LoVo (cell line): ENCODE measurements around the gene SNRK.

Source experiments
- DNase-seq: peaks from one replicate; pipeline ENCODE4 v3.0.0-alpha.2; 2016; ENCODE audit warnings: low spot score

SNRK gene

GRCh38 chr3:43309372-43310305 is 23.3 kb downstream of the SNRK start:
- no peak for DNase-seq

GRCh38 chr3:43316783-43317460 is 30.6 kb downstream of the SNRK start:
- DNase-seq, result no peak

GRCh38 chr3:43317461-43318316 is 31.3 kb downstream of the SNRK start:
- DNase-seq, result no peak

DNA sequence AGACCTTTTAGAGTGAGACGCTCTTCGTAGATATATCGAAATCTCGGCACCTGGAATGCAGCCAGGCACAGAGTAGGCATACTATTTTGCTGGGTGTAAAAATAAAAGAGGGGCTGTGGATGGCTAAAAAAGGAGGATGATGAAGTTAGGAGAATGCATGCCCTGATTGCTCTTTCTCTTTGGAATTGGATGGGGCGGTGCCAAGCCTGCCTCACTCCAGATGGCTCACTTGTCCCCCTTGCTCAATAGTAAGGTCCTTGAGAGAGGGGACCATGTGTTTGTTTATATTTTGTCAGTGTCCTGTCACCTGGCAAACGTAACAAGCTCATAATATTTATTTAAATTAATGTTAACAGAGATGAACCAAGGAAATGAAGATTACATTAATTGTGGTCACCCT is 33.0 kb downstream of the SNRK start:
- DNase-seq, result no peak

DNA sequence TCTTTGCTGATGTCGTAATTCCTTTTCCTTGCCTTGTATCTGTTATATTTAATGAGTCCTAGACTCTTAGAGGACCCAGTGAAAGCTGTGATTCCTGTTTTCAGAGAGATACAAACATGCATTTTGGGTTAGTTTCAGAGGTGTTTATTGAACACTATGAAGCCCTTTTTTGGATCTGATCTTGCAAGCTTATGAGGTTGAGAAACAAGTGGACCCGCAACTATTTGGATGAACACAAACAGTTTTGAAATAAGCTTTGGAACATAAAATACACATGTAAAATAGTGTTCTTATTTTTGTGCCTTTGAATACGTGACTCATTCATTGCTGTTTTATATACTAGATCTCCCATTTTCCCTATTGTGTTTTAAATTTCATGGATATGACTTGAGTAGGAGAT is 33.5 kb downstream of the SNRK start:
- no peak for DNase-seq

DNA sequence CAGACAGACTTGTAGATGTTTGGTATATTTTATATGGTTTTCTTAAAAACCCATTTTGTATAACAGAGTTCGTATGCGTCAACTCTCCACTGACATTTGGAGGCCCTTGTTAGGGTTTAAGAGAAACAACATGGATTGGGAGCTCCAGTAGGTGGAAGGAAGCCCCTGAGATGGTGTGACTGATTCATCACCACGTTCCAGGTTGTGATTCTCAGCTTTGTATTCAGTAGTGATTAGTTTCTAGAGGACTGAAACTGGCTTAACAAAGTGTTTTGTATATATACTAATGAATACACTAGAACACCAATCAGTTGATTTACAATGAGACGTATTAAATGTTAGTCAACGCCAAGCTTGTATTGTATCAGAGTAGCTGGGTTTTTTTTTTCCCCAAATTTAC is 33.9 kb downstream of the SNRK start:
- DNase-seq, result no peak

- no peak for DNase-seq
These were observed 37.2 kb downstream of the SNRK start for GRCh38 chr3:43323541-43323940.

GRCh38 chr3:43326891-43327581 is 40.7 kb downstream of the SNRK start:
- DNase-seq, result no peak

- DNase-seq, result no peak
These were observed 41.2 kb downstream of the SNRK start for GRCh38 chr3:43327582-43327979.

- DNase-seq, result no peak
These were observed 42.3 kb downstream of the SNRK start for GRCh38 chr3:43328653-43329052.

DNA sequence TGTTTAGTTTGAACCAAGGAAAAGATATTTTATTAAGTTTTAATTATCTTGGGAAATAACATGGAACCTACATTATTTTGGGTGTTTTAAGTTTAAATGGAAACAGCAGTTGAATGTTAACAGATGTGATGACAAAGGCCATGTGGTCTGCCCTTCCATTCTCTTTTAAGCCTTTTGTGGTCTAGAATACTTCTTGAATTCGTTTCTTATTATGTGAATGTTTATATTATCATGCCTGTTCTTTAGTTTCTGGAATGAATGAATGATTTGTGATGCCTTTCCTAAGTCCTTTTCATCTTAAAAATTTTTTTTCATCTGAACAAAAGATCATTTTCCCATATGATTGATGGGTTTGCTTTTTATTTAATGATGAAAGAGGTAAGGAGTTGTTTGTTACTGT is 44.6 kb downstream of the SNRK start:
- no peak for DNase-seq

DNA sequence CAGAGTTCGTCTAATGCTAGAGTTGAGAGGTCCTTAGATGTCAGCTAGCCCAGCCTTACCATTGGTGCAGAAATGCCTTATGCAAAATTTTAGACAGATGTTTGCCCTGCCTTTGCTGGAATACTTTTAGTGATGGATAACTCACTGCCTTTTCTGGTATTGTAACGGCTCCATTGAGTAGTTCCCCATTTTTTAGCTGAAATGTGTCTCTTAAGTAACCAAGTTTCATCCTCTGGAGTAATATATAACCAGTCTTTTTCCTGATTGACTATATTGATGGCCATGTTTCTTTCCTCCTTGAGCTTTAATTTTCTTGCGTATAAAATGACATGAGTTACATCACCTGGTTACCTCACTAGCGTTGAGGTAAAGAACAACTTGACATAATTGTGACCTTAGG is 45.0 kb downstream of the SNRK start:
- DNase-seq, result no peak

DNA sequence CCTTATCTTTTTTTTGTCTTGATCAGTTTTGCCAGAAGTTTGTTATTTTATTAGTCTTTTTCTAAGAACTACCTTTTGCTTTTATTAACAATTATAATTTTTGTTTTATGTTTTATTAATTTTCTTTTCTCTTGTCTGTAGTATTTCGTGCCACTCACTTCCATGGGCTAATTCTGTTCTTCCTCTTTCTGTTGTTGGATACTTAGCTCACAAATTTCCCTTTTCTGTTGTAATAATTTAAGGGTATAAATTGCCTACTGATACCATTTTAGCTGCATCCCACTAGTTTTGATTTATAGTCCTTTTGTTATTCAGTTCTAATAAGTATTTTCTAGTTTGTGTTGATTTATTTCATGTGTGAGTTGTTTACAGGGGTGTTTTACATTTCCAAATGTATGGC is 48.6 kb downstream of the SNRK start:
- no peak for DNase-seq

- no peak for DNase-seq
These were observed 49.5 kb downstream of the SNRK start for GRCh38 chr3:43335799-43336198.

- no peak for DNase-seq
These were observed 52.0 kb downstream of the SNRK start for GRCh38 chr3:43338295-43338694.

DNA sequence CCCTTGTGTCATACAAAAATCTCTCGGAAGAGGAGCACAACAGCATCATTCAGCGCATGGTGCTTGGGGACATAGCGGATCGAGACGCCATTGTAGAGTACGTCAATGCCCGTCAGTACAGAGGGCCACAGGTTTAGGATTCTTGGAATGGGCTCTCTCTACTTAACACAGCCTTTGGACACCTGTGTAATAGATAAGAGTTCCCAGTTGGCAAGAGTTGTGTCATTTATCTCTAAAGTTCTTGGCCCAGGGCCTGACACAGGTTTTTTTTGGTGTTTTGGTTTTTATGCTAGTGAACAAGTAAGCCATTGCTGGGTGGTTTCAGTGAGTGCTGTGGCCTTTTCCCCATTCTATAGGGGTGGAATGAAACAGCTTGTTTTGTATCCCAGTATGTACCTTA is 54.1 kb downstream of the SNRK start:
- DNase-seq, result no peak

DNA sequence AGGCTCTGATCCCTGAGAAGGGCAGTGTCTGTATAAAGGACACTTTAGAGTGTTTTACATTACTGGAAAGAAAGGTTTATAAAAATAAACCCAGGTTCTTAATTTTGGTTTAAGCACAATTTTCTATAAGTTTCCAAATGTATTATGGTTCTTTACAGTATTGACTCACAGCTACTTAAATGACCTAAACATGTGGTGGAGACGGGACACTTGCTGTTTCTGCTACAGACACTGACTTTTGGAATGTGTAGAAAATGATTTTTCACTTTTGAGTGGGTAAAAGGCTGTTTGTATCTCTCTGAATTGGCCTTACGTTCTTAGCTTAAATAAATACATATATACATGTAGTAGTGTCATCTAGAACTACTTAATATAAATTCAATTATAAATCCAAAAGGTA is 55.4 kb downstream of the SNRK start:
- no peak for DNase-seq

- no peak for DNase-seq
These were observed 56.8 kb downstream of the SNRK start for GRCh38 chr3:43343185-43343584.

- no peak for DNase-seq
These were observed 57.5 kb downstream of the SNRK start for GRCh38 chr3:43343815-43344214.

DNA sequence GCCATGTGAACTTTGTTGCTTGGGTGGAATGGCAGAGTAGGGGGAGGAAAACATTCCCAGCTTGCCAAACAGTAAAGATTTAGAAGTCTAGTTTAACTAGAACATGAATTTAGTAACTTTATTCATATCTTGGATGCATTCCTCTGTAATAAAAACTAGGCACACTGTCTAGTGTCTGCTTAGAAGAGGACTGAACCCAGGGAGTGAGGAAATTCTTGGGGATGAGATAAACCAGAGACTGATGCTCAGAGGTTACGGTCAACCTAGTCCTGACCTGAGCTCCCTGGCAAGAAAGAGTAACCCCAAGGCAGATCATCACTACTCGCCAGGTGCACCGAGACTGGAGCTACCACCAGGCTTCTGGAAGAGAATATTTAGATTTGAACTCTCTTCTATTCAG is 58.2 kb downstream of the SNRK start:
- no peak for DNase-seq

- DNase-seq, result no peak
These were observed 58.9 kb downstream of the SNRK start for GRCh38 chr3:43345246-43345645.

DNA sequence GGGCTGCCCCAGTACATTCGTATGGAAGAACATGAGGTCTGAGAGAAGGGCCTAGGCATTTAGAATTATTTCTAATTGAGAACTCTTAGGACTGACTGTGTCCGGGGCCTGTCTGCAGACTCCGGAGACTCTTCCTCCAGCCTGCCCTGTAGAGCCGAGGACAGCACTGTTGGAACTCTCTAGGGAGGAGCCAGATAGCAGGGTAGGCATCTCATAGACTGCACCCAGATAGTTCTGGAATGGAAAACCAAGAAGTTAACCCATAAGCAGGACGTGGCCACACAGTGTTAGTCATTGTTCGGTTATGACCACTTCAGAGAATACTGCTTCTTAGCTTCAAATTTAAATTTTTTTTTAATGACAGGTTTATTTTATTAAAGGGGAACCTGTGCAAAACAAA is 59.5 kb downstream of the SNRK start:
- no peak for DNase-seq
